Omental fat pad (tissue), 4 donors: ENCODE results near the gene CHIT1. TPM values are rescaled to one million over a fixed set of nuclear protein-coding genes. Genes with fewer than 3 reads are reported as not detected.

Experiments
- ATAC-seq: fragments of 150-250 bp; one replicate; pipeline ENCODE4 v1.9.1; 2016; ENCODE audit warnings: mild to moderate bottlenecking, moderate library complexity; ENCODE audit not compliant: low FRiP score
- DNase-seq: peaks from one replicate; pipeline ENCODE4 v3.0.0-alpha.2; 2019; ENCODE audit warnings: low spot score
- CTCF ChIP-seq, 3 donors: fragments of 450-650 bp; IDR thresholded peaks; one replicate each; pipeline ENCODE4 v1.5.1; 2016 to 2017; ENCODE audit warnings: antibody characterized with exemption in 3 of 3, mild to moderate bottlenecking in 3 of 3, moderate library complexity in 2 of 3
- total RNA-seq, 4 donors: library from RNA; depleted of rRNA; stranded (reverse); fragments of >200 nt; gene quantifications; one replicate each; pipeline ENCODE4 v1.1.0, GENCODE V29; 2016

Gene CHIT1
- total RNA-seq, 4 donors from 2014 or later = 0.19 to 17.7 (median 2.3) TPM

GRCh38 chr1:203188686-203189232 lies 40.7 kb downstream of the CHIT1 start:
- ATAC-seq = no peak
- no peak for TF ChIP-seq CTCF (IDR thresholded peaks at IDR 0.05)
- no peak for DNase-seq

- DNase-seq (no peak), ATAC-seq (no peak)
- no peak for TF ChIP-seq CTCF (IDR thresholded peaks at IDR 0.05)
These were observed 41.7 kb downstream of the CHIT1 start for GRCh38 chr1:203187689-203188264.

GRCh38 chr1:203187304-203187685 lies 42.2 kb downstream of the CHIT1 start:
- no peak for DNase-seq
- no peak for ATAC-seq
- TF ChIP-seq CTCF (IDR thresholded peaks at IDR 0.05) = no peak

GRCh38 chr1:203186446-203187303 lies 42.8 kb downstream of the CHIT1 start, which contains the start of gene CHI3L1:
TSS of gene CHI3L1 (minus strand) at chr1:203186704. CDS start at chr1:203186623, 81 bp downstream.
- ATAC-seq = peak; percentile 89

GRCh38 chr1:203186091-203186445 lies 43.4 kb downstream of the CHIT1 start:
- no peak for DNase-seq
- ATAC-seq = peak; percentile 25

More at GRCh38 chr1:203186446-203187303, 42.8 kb downstream of the CHIT1 start, which contains the start of gene CHI3L1:
- peak; percentile 80 for DNase-seq
- TF ChIP-seq CTCF (IDR thresholded peaks at IDR 0.05) = no peak

GRCh38 chr1:203185585-203185984 lies 43.9 kb downstream of the CHIT1 start:
- ATAC-seq (no peak), DNase-seq (no peak)
- TF ChIP-seq CTCF (IDR thresholded peaks at IDR 0.05) = no peak

More at GRCh38 chr1:203186091-203186445, 43.4 kb downstream of the CHIT1 start:
- no peak for TF ChIP-seq CTCF (IDR thresholded peaks at IDR 0.05)
